ENCODE results near the gene ATG5.

The ATG5 gene

DNA sequence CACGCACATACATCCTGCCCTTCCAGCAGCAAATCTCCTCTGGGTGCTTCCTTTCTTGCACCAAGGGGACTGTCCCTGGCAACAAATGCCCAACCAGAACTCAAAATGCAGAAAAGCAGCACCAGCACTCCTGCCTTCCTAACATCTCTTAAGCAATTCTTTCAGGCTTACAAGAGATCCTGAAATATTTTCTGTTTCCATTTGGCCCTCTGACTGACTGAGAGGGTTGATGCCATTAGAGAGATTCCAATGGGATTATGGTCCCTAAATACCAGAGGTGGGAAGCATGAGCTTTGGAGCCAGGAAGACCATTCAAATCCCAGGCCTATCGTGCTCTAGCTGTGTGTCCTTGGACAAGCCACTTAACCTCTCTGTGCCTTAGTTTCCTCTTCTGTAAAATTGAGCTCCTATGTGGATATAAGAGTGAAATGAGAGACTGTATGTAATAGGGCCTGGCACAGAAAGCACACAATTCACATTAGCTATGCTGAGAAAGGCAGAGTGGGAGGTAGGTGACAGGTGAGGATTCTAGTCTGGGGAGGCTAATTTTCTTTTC is 182.6 kb downstream of the ATG5 start:
- no peak overlapping the region for H3K4me3 Mint-ChIP-seq

DNA sequence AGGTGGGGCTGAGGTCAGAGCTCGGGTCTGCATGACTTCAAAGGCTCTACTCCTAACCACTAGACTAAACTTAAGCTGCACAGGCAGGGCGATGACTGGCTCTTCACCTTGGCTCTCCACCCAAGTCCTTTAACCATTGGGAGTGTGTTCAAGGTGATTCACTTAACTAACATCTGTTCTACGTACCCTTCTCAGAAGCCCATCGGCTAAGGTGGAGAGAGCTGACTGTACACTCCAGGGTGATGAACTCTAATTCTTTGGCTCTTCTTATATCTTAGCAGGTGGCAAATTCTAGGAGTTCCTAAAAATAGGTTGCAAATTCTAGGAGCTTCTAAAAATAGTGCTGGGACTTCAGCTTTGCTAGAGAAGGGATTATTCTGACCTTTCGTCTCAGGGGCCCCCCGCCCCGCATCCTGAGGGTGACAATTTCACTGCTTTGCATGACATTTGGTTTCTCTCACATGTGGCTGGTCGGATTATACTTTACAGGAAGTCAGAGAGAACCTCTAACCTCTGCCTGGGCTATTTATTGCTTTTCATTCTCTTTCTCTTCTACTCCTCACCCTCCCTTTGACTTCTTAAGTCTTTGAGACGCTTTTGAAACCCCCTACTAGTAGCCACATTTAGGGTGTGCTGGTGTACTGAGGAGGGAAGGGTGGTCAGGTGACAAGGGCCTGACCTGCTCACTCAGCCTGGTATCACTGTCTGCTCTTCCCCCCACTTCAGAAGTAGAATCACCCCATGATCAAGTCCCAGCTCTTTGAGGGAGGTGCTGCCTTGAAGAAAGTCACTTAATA is 183.9 kb downstream of the ATG5 start:
- Mint-ChIP-seq H3K4me1 (peaks cover 24% of the 10 kb centered on the region), H3K36me3 (ENCODE audit: low read depth) (no peaks in the 10 kb centered on the region), H3K9me3 (no peaks in the 10 kb centered on the region), H3K27me3 (ENCODE audit: low read depth) (peaks cover 6% of the 10 kb centered on the region), H3K4me3 (no peak overlapping the region), H3K27ac (no peak overlapping the region)
- TF ChIP-seq, protein P1, sequence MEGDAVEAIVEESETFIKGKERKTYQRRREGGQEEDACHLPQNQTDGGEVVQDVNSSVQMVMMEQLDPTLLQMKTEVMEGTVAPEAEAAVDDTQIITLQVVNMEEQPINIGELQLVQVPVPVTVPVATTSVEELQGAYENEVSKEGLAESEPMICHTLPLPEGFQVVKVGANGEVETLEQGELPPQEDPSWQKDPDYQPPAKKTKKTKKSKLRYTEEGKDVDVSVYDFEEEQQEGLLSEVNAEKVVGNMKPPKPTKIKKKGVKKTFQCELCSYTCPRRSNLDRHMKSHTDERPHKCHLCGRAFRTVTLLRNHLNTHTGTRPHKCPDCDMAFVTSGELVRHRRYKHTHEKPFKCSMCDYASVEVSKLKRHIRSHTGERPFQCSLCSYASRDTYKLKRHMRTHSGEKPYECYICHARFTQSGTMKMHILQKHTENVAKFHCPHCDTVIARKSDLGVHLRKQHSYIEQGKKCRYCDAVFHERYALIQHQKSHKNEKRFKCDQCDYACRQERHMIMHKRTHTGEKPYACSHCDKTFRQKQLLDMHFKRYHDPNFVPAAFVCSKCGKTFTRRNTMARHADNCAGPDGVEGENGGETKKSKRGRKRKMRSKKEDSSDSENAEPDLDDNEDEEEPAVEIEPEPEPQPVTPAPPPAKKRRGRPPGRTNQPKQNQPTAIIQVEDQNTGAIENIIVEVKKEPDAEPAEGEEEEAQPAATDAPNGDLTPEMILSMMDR (IDR thresholded peaks at IDR 0.05; ENCODE audit: unreplicated experiment in 3 of 3) = no peak

More for the DNA sequence above, 182.6 kb downstream of the ATG5 start:
- TF ChIP-seq, protein P1 (IDR thresholded peaks at IDR 0.05; ENCODE audit: unreplicated experiment in 3 of 3) = no peak
- no peak overlapping the region for H3K27ac Mint-ChIP-seq
- H3K9me3 Mint-ChIP-seq = no peaks in the 10 kb centered on the region
- no peaks in the 10 kb centered on the region for H3K36me3 Mint-ChIP-seq (ENCODE audit: low read depth)
- H3K4me1 Mint-ChIP-seq = peaks cover 24% of the 10 kb centered on the region
- peaks cover 12% of the 10 kb centered on the region for H3K27me3 Mint-ChIP-seq (ENCODE audit: low read depth)

DNA sequence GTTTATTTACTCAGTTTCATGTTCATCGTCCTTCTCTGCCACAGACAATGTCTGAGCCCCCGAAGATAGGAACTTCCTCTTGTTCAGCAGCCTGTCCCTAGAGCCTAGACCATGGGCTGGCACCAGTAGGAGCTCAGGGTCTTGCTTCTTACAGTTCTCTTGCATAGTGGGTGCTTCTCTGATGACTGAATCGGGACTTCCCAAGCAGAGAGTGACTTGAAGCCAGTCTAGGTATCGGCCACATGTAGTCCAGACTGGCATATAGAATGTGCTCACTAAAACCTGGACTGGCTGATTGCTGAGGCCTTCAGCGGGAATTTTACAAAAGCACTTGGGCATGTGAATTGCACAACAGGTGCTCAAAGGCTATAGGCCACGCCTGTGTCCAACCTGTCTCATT is 187.4 kb downstream of the ATG5 start:
- TF ChIP-seq, protein P1 (IDR thresholded peaks at IDR 0.05; ENCODE audit: unreplicated experiment in 3 of 3) = no peak
- Mint-ChIP-seq H3K4me1 (peaks cover 12% of the 10 kb centered on the region), H3K27ac (no peak overlapping the region), H3K36me3 (ENCODE audit: low read depth) (no peaks in the 10 kb centered on the region), H3K4me3 (no peak overlapping the region), H3K27me3 (ENCODE audit: low read depth) (peaks cover 6% of the 10 kb centered on the region), H3K9me3 (no peaks in the 10 kb centered on the region)

DNA sequence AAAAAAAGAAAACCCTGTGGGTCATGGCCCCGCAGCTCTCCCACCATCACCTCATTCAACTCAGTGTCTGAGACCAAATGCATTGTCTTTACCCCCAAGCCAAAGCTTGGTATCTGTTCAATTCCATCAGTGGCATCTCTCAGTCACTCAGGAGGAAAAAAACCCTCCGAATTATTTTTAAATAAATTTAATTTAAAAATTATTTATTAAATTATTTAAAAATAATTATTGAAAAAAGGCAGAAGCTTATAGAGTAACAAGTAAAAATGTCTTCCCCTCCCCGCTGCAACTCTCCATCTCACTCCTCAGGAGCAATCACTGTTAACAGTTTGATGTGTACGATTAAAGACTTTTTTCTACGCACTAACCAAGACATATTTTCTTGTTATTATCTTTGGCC is 188.7 kb downstream of the ATG5 start:
- Mint-ChIP-seq H3K36me3 (ENCODE audit: low read depth) (no peaks in the 10 kb centered on the region), H3K4me3 (no peak overlapping the region), H3K27ac (no peak overlapping the region), H3K4me1 (peaks cover 4% of the 10 kb centered on the region), H3K9me3 (no peaks in the 10 kb centered on the region), H3K27me3 (ENCODE audit: low read depth) (peaks cover 6% of the 10 kb centered on the region)
- TF ChIP-seq, protein P1 (IDR thresholded peaks at IDR 0.05; ENCODE audit: unreplicated experiment in 3 of 3) = no peak

DNA sequence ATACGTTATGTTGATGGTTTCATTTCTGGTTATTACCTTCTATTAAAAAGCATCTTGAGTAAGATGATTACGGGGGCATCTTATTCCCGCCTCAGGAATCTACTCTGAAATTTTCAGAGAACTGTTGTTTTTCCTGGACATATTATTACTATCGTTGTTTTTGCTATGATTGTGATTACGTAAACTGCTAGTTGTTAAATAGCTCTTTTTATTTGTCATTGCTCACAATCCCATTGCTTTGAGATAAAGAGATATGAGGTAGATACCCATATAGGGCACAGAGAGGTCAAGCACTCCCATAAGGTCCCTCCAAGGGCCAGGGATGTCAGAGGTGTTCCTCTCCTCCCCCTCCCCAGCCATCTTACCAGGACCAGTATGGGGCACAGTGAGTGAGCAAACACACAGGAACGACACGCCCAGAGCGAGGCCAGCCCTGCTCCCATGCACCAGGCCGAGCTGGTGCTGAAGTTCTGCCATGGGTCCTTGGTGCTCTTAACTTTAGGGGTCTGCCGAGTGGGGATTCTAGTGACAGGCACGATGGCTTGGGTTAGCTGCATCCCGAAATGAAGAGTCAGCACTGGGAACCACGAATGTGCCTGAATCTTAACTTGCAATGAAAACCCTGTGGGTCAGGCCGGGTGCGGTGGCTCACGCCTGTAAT is 189.5 kb downstream of the ATG5 start:
- Mint-ChIP-seq H3K36me3 (ENCODE audit: low read depth) (no peaks in the 10 kb centered on the region), H3K9me3 (no peaks in the 10 kb centered on the region)

More for the DNA sequence above, 189.5 kb downstream of the ATG5 start:
- Mint-ChIP-seq H3K4me3 (no peak overlapping the region), H3K4me1 (no peaks in the 10 kb centered on the region), H3K27ac (no peak overlapping the region), H3K27me3 (ENCODE audit: low read depth) (peaks cover 8% of the 10 kb centered on the region)
- TF ChIP-seq, protein P1 (IDR thresholded peaks at IDR 0.05; ENCODE audit: unreplicated experiment in 3 of 3) = no peak

Data from nephron (organoid).